K562 (cell line): ENCODE measurements around the gene FAM117A. TPM values are rescaled to one million over a fixed set of nuclear protein-coding genes. Genes with fewer than 3 reads are reported as not detected.

Experiments
- AFF1 ChIP-seq, 2 experiments: fragments of 450-650 bp; IDR thresholded peaks; 2 replicates each; pipeline ENCODE4 v1.6.1; 2018; ENCODE audit warnings: mild to moderate bottlenecking in 2 of 2, low read depth in 1 of 2; ENCODE audit not compliant: partially characterized antibody in 2 of 2
- ARHGAP35 ChIP-seq: fragments of 450-650 bp; IDR thresholded peaks from 2 replicates; pipeline ENCODE4 v1.6.1; 2018; ENCODE audit not compliant: partially characterized antibody
- BCL6 ChIP-seq: fragments of 250-450 bp; sonication (Bioruptor Pico); IDR thresholded peaks from 2 replicates; pipeline ENCODE4 v1.4.0; 2020
- HNRNPUL1 ChIP-seq: fragments of 200-400 bp; formaldehyde crosslinking; IDR thresholded peaks from 2 replicates; pipeline ENCODE4 v1.6.1; 2017; ENCODE audit warnings: low read length
- MYNN ChIP-seq, 2 experiments: sonication (generic); formaldehyde crosslinking in 1 of 2; IDR thresholded peaks; 2 replicates each; pipeline versions ENCODE4 v1.5.0 to v1.6.1; 2016 to 2020; ENCODE audit warnings: antibody characterized with exemption in 1 of 2, missing genetic modification reagents in 1 of 2
- NCOA1 ChIP-seq: fragments of 450-650 bp; IDR thresholded peaks from 2 replicates; pipeline ENCODE4 v1.6.1; 2016; ENCODE audit warnings: low read depth
- RFX5 ChIP-seq: IDR thresholded peaks from 2 replicates; pipeline ENCODE4 v1.6.1; 2011; ENCODE audit warnings: low read depth, mild to moderate bottlenecking, improper control_type of control experiment, low read length
- USF2 ChIP-seq: sonication (generic); formaldehyde crosslinking; IDR thresholded peaks from 2 replicates; pipeline ENCODE4 v1.5.0; 2020; ENCODE audit warnings: missing genetic modification reagents
- ZNF143 ChIP-seq: sonication (generic); formaldehyde crosslinking; IDR thresholded peaks from 2 replicates; pipeline ENCODE4 v1.9.0; 2022; ENCODE audit warnings: mild to moderate bottlenecking, missing genetic modification reagents
- ZNF23 ChIP-seq: fragments of 250-450 bp; sonication (Bioruptor Pico); IDR thresholded peaks from 2 replicates; pipeline ENCODE4 v1.4.0; 2020; ENCODE audit warnings: mild to moderate bottlenecking
- ZNF512 ChIP-seq: IDR thresholded peaks from 2 replicates; pipeline ENCODE4 v1.6.1; 2016; ENCODE audit warnings: missing genetic modification characterization, missing compliant biosample characterization
- ZNF561 ChIP-seq: fragments of 450-650 bp; formaldehyde crosslinking; conservative IDR thresholded peaks from 2 replicates; pipeline ENCODE4 v1.4.0; 2020; ENCODE audit warnings: mild to moderate bottlenecking, moderate library complexity
- ZNF778 ChIP-seq: fragments of 450-650 bp; formaldehyde crosslinking; IDR thresholded peaks from 2 replicates; pipeline ENCODE4 v1.4.0; 2020; ENCODE audit warnings: mild to moderate bottlenecking, moderate library complexity
- ZNF780A ChIP-seq: fragments of 250-450 bp; sonication (Bioruptor Pico); IDR thresholded peaks from 2 replicates; pipeline ENCODE4 v1.5.0; 2021; ENCODE audit warnings: mild to moderate bottlenecking
- polyA plus RNA-seq, 8 experiments: library from polyadenylated mRNA; depleted of rRNA in 4 of 8; stranded (reverse) in 5 of 8; unstranded in 3 of 8; fragments of >200 nt; fragmentation: Nextera tagmentation in 2 of 8; fragmentation: Illumina TruSeq in 1 of 8; extraction: Ambion mirVana in 2 of 8; extraction: Trizol in 1 of 8; gene quantifications; 2 replicates each; pipeline versions ENCODE4 v1.2.1 to v1.2.3, GENCODE V29; 2011 to 2014; ENCODE audit warnings: inconsistent platforms in 1 of 8, missing spikeins in 1 of 8
- total RNA-seq, 7 experiments: library from RNA; depleted of rRNA in 6 of 7; stranded (reverse); fragments of >200 nt in 6 of 7; fragmentation: Illumina TruSeq in 2 of 7; extraction: Trizol in 2 of 7; gene quantifications; 2 replicates each; pipeline versions ENCODE4 v1.2.1 to v1.2.3, GENCODE V29; 2011 to 2021; ENCODE audit warnings: low replicate concordance in 1 of 7

Gene FAM117A
- total and polyA plus RNA-seq, 9 of the 15 experiments (the other 6 are each of a cell fraction or from before 2014, with no cell fraction given): 3.1 to 79.7 (median 36.6) TPM

GRCh38 chr17:49788478-49789242, 24.7 kb upstream of the FAM117A start, which contains the start of gene KAT7 (continued):
- TF ChIP-seq RFX5 (no peak), AFF1 (IDR thresholded peaks at IDR 0.05; ENCODE audit: low read depth in 1 of 2, partially characterized antibody in 2 of 2) (peak in 1 of 2 experiments; percentile 93), ZNF780A (CRISPR knock-in tag) (no peak), ZNF512 (no peak), NCOA1 (peak; percentile 46; the same call in 1 of the 2 replicates), BCL6 (CRISPR knock-in tag) (peak; percentile 51; the same call in 1 of the 2 replicates), ZNF23 (no peak), ZNF143 (peak; percentile 96), MYNN (IDR thresholded peaks at IDR 0.05) (no peak), MYNN (CRISPR knock-in tag; IDR thresholded peaks at IDR 0.05) (no peak), USF2 (peak; percentile 95), ARHGAP35 (no peak), ZNF561 (CRISPR knock-in tag) (no peak), ZNF778 (CRISPR knock-in tag) (no peak), HNRNPUL1 (no peak)
